Activated CD8-positive, alpha-beta T cell treated with anti-CD3 and anti-CD28 coated beads for 36 hours (primary cell): ENCODE measurements around the gene TBC1D22A. TPM values are rescaled to one million over a fixed set of nuclear protein-coding genes. Genes with fewer than 3 reads are reported as not detected.
"Not testable (repeated sequence)": the region's sequence is repeated elsewhere in the genome, so short reads cannot be mapped to it uniquely, and the experiment has no call there.

Source experiments
- ATAC-seq: fragments of 200-7000 bp; cut with Tn5 transposase; one replicate; pipeline ENCODE4 v1.10.0; 2021; ENCODE audit warnings: mild to moderate bottlenecking, moderate library complexity
- CTCF ChIA-PET: fragments of 350-600 bp; sonication (Branson Sonifier 250); formaldehyde crosslinking; loops from one replicate; lab custom pipeline; 2021; ENCODE audit warnings: antibody characterized with exemption; lab: Charles Lee
- POLR2A ChIA-PET: fragments of 350-600 bp; sonication (Branson Sonifier 250); formaldehyde crosslinking; loops from one replicate; lab custom pipeline; 2021; ENCODE audit warnings: antibody characterized with exemption; lab: Charles Lee
- DNase-seq: peaks from one replicate; pipeline ENCODE4 v3.0.0-alpha.2; 2020
- H3K27ac Mint-ChIP-seq: one replicate; pipeline ENCODE4 v1.8.0; 2021; ENCODE audit warnings: mild to moderate bottlenecking, mixed read lengths
- H3K27me3 Mint-ChIP-seq: one replicate; pipeline ENCODE4 v1.8.0; 2021; ENCODE audit warnings: mixed read lengths
- H3K36me3 Mint-ChIP-seq: one replicate; pipeline ENCODE4 v1.8.0; 2021; ENCODE audit warnings: low read depth, mixed read lengths
- H3K4me1 Mint-ChIP-seq: one replicate; pipeline ENCODE4 v1.8.0; 2021; ENCODE audit warnings: low read depth, mixed read lengths
- H3K4me3 Mint-ChIP-seq: one replicate; pipeline ENCODE4 v1.8.0; 2021; ENCODE audit warnings: mild to moderate bottlenecking, moderate library complexity, mixed read lengths
- H3K9me3 Mint-ChIP-seq: one replicate; pipeline ENCODE4 v1.8.0; 2021; ENCODE audit warnings: mixed read lengths
- intact Hi-C: fragments of 100-400 bp; cut with micrococcal nuclease; formaldehyde crosslinking; loops from one replicate; pipeline ENCODE4 v1.10.0; 2022
- total RNA-seq, 2 experiments: library from RNA; stranded (reverse); gene quantifications; one replicate each; pipeline ENCODE4 v1.2.3, GENCODE V29; 2021
- TF ChIP-seq, protein P1 (sequence below): fragments of 200-600 bp; IDR thresholded peaks from one replicate; pipeline ENCODE4 v1.8.0; 2022; ENCODE audit warnings: antibody characterized with exemption, mild to moderate bottlenecking

The TBC1D22A gene
- total RNA-seq, 2 experiments from 2014 or later = 41.0 to 42.8 TPM

DNA sequence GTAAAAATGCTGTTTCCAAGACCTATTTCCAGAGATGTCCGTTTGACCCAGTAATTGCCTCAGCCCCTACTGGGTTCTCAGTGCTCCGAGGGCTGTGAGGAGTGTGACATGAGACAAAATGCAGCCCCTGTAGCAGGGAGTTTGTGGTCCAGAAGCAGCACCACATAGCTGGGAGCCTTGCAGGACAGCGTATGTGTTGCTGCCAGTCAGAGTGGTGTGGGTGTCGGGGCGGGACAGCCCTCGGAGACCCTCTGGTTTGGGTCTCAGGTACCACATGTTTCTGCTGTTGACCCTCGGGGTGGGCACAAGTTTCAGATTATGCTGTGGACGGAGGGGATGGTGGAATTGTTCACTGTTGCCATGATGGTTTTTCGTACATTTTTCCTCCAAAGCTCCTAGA is 17.2 kb downstream of the TBC1D22A start:
- ATAC-seq = no peak
- Mint-ChIP-seq H3K9me3 (no peaks in the 10 kb centered on the region), H3K27me3 (no peaks in the 10 kb centered on the region), H3K27ac (no peak overlapping the region), H3K4me3 (no peak overlapping the region), H3K4me1 (peaks cover 46% of the 10 kb centered on the region), H3K36me3 (peaks cover 16% of the 10 kb centered on the region)
- DNase-seq = no peak
- TF ChIP-seq, protein P1, sequence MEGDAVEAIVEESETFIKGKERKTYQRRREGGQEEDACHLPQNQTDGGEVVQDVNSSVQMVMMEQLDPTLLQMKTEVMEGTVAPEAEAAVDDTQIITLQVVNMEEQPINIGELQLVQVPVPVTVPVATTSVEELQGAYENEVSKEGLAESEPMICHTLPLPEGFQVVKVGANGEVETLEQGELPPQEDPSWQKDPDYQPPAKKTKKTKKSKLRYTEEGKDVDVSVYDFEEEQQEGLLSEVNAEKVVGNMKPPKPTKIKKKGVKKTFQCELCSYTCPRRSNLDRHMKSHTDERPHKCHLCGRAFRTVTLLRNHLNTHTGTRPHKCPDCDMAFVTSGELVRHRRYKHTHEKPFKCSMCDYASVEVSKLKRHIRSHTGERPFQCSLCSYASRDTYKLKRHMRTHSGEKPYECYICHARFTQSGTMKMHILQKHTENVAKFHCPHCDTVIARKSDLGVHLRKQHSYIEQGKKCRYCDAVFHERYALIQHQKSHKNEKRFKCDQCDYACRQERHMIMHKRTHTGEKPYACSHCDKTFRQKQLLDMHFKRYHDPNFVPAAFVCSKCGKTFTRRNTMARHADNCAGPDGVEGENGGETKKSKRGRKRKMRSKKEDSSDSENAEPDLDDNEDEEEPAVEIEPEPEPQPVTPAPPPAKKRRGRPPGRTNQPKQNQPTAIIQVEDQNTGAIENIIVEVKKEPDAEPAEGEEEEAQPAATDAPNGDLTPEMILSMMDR = no peak
- POLR2A ChIA-PET = interaction anchor here (1.1 kb wide), 1 partner anchor 44 kb away, joined by 3 read pairs; no protein-coding TSS in a partner anchor
- CTCF ChIA-PET = interaction anchor here (1.0 to 2.4 kb wide), 6 partner anchors 12 to 24 kb away, joined by 3 to 11 read pairs (median 4); no protein-coding TSS in a partner anchor
- intact Hi-C loops = no loop called here

DNA sequence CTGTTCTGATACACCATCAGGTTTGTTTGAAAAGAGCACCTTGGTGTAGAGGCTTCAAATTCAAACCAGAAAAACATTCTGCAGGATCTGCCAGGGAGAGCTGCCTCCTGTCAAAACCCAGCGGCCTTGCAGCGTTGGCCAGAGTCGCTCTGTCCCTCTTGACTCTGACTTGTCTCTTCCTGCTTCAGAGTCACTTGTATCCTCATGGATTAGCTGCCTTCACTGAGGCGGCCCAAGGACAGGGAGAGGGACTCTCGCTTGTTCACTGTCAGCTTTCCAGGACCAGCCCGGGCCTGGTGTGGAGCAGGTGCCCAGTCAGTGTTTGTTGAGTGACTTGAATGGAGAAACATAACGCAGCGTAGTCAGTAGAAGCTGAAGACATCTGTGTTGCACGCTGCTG is 18.0 kb downstream of the TBC1D22A start:
- H3K27ac Mint-ChIP-seq = no peak overlapping the region
- H3K9me3 Mint-ChIP-seq = no peaks in the 10 kb centered on the region
- H3K27me3 Mint-ChIP-seq = no peaks in the 10 kb centered on the region
- intact Hi-C loops = no loop called here
- POLR2A ChIA-PET = interaction anchor here (0.6 to 1.1 kb wide), 3 partner anchors 18 to 234 kb away, joined by 3 read pairs; no protein-coding TSS in a partner anchor
- peaks cover 16% of the 10 kb centered on the region for H3K36me3 Mint-ChIP-seq
- no peak overlapping the region for H3K4me3 Mint-ChIP-seq
- DNase-seq (no peak), ATAC-seq (no peak)
- H3K4me1 Mint-ChIP-seq = peaks cover 41% of the 10 kb centered on the region
- CTCF ChIA-PET = interaction anchor here (0.9 to 2.4 kb wide), 6 partner anchors 14 to 50 kb away, joined by 3 to 11 read pairs (median 4); no protein-coding TSS in a partner anchor
- TF ChIP-seq, protein P1 = no peak

DNA sequence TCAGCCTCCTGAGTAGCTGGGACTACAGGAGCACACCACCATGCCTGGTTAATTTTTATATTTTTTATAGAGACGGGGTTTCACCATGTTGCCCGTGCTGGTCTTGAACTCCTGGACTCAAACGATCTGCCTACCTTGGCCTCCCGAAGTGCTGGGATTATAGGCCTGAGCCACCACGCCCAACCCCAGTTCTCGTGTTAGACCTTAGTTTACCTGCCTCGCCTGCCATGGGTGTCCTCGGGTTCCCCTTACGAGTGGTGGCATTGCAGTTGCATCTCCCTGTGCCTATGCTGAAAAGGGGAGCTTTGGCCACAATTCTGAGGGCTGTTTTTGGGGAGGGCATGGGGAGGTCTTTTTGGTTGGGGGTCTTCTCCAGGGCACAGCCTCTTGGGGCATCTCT is 18.8 kb downstream of the TBC1D22A start:
- H3K36me3 Mint-ChIP-seq = peaks cover 15% of the 10 kb centered on the region
- ATAC-seq = no peak
- POLR2A ChIA-PET = no interaction called here
- CTCF ChIA-PET = interaction anchor here (2.4 kb wide), 1 partner anchor 22 kb away, joined by 11 read pairs; no protein-coding TSS in a partner anchor
- no peak overlapping the region for H3K27ac Mint-ChIP-seq
- H3K4me1 Mint-ChIP-seq = peaks cover 32% of the 10 kb centered on the region
- H3K27me3 Mint-ChIP-seq = no peaks in the 10 kb centered on the region
- intact Hi-C loops = no loop called here
- TF ChIP-seq, protein P1 = no peak
- no peaks in the 10 kb centered on the region for H3K9me3 Mint-ChIP-seq
- DNase-seq = no peak
- no peak overlapping the region for H3K4me3 Mint-ChIP-seq

DNA sequence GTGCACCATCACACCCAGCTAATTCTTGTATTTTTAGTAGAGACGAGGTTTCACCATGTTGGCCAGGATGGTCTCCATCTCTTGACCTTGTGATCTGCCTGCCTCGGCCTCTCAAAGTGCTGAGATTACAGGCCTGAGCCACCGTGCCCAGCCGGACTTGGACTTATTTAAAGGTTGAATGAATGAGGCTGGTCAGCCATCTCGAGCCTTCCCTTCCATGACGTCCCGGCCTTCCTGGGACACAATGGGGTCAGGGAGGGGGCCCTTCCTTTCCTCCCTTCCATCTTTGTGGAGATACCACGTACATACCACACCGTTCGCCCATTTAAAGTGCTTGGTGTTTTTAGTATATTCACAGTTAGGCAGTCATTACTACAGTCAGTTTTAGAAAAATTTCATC is 19.8 kb downstream of the TBC1D22A start:
- peaks cover 23% of the 10 kb centered on the region for H3K4me1 Mint-ChIP-seq
- DNase-seq, ATAC-seq, POLR2A ChIA-PET, H3K9me3 Mint-ChIP-seq, intact Hi-C loops, H3K27me3 Mint-ChIP-seq, H3K4me3 Mint-ChIP-seq, H3K27ac Mint-ChIP-seq: not testable (repeated sequence)
- CTCF ChIA-PET = interaction anchor here (0.7 to 4.0 kb wide), 2 partner anchors 16 to 21 kb away, joined by 4 to 22 read pairs; no protein-coding TSS in a partner anchor
- H3K36me3 Mint-ChIP-seq = peaks cover 16% of the 10 kb centered on the region

DNA sequence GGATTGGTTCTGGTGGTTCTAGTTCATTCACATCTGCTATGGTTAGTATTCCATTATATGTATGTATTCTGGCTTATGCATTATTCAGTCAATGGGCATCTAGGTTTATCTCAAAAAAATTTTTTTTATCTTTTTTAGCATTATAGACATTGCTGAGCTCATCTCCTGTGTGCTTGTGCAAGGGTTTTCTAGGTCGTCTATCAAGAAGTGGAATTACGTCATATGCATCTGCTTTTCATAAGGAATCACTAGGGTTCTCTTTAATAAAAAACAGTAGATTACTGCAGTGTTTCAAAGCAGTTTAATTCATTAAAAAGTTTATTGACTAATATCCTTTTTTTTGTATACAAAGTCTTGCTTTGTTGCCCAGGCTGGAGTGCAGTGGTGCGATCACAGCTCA is 21.3 kb downstream of the TBC1D22A start:
- no peak overlapping the region for H3K27ac Mint-ChIP-seq
- H3K36me3 Mint-ChIP-seq = peaks cover 17% of the 10 kb centered on the region
- H3K27me3 Mint-ChIP-seq = no peaks in the 10 kb centered on the region

More for the DNA sequence above, 21.3 kb downstream of the TBC1D22A start:
- TF ChIP-seq, protein P1 = no peak
- no peaks in the 10 kb centered on the region for H3K9me3 Mint-ChIP-seq
- no peak overlapping the region for H3K4me3 Mint-ChIP-seq
- ChIA-PET POLR2A (interaction anchor here (1.4 kb wide), 1 partner anchor 22 kb away, joined by 4 read pairs; no protein-coding TSS in a partner anchor), CTCF (interaction anchor here (1.0 to 4.0 kb wide), 3 partner anchors 20 to 220 kb away, joined by 3 to 22 read pairs (median 6); no protein-coding TSS in a partner anchor)
- intact Hi-C loops = no loop called here
- DNase-seq (no peak), ATAC-seq (no peak)
- peaks cover 25% of the 10 kb centered on the region for H3K4me1 Mint-ChIP-seq
